HCT116 (cell line): ENCODE results near the gene UMAD1. TPM values are rescaled to one million over a fixed set of nuclear protein-coding genes. Genes with fewer than 3 reads are reported as not detected.

Source experiments
- ATAC-seq: fragments of 200-7000 bp; cut with Tn5 transposase; 2 replicates; pipeline ENCODE4 v1.9.1; 2020; ENCODE audit warnings: mild to moderate bottlenecking, moderate library complexity
- BruUV-seq: library from RNA; stranded (reverse); fragments of 400-500 nt; replicated peaks from 2 replicates; lab custom pipeline; 2021; lab: Mats Ljungman, UMichigan
- CTCF ChIA-PET: fragments of 300-600 bp; sonication (Branson Sonifier 250); formaldehyde crosslinking; loops from one replicate; lab custom pipeline; 2021; ENCODE audit warnings: antibody characterized with exemption; lab: Charles Lee
- POLR2A ChIA-PET: fragments of 300-600, 350-600 bp; sonication (Branson Sonifier 250); formaldehyde crosslinking; loops from one replicate; lab custom pipeline; 2021; ENCODE audit warnings: antibody characterized with exemption; lab: Charles Lee
- RAD21 ChIA-PET, 2 experiments: fragments of 300-600 bp; sonication (Branson Sonifier 250); formaldehyde crosslinking; loops; one replicate each; lab custom pipeline; 2023; ENCODE audit warnings: low total read pairs in 2 of 2; ENCODE audit not compliant: uncharacterized antibody in 2 of 2, unreplicated experiment in 2 of 2, low non-redundant PET in 1 of 2; lab: Charles Lee
- DNase-seq: peaks from one replicate; pipeline ENCODE4 v3.0.0-alpha.2; 2010; ENCODE audit warnings: low read depth, low spot score
- H2AFZ ChIP-seq: fragments of 200-600 bp; shearing (Covaris generic), sonication (generic); 2 replicates; pipeline ENCODE4 v1.6.1; 2017; ENCODE audit warnings: low read depth, mixed run types, mixed read lengths, antibody characterized with exemption, low read length; ENCODE audit not compliant: poor library complexity, severe bottlenecking
- H3K27ac ChIP-seq: 2 replicates; pipeline ENCODE4 v1.5.1; 2012; ENCODE audit warnings: low read depth, low read length
- H3K27me3 ChIP-seq: fragments of 200-600 bp; sonication (generic); 2 replicates; pipeline ENCODE4 v1.6.1; 2016; ENCODE audit warnings: mixed run types, low read length, mixed read lengths; ENCODE audit not compliant: insufficient read depth
- H3K36me3 ChIP-seq, 2 experiments: fragments of 200-500 bp in 1 of 2; fragments of 200-600 bp in 1 of 2; sonication (Bioruptor generic) in 1 of 2; sonication (generic) in 1 of 2; 2 replicates each; pipeline versions ENCODE4 v1.5.1 to v1.6.1; 2014 to 2016; ENCODE audit warnings: low read length in 2 of 2, inconsistent platforms in 1 of 2, mixed read lengths in 1 of 2, mixed run types in 1 of 2; ENCODE audit not compliant: insufficient read depth in 2 of 2, control insufficient read depth in 1 of 2
- H3K4me1 ChIP-seq, 2 experiments: fragments of 200-600 bp in 1 of 2; sonication (generic) in 1 of 2; 2 replicates each; pipeline versions ENCODE4 v1.5.1 to v1.6.1; 2012 to 2017; ENCODE audit warnings: low read length in 2 of 2, inconsistent platforms in 1 of 2, mild to moderate bottlenecking in 1 of 2, mixed read lengths in 1 of 2, mixed run types in 1 of 2, moderate library complexity in 1 of 2; ENCODE audit not compliant: insufficient read depth in 2 of 2, control insufficient read depth in 1 of 2
- H3K4me2 ChIP-seq: fragments of 200-600 bp; sonication (generic); 2 replicates; pipeline ENCODE4 v1.6.1; 2017; ENCODE audit warnings: mixed run types, low read length, mixed read lengths
- H3K4me3 ChIP-seq, 2 experiments: fragments of 200-600 bp in 1 of 2; sonication (generic) in 1 of 2; replicated peaks in 1 of 2; 2 replicates each; pipeline ENCODE4 v1.5.1; 2011 to 2016; ENCODE audit warnings: low read length in 2 of 2, control low read depth in 1 of 2, low read depth in 1 of 2, mild to moderate bottlenecking in 1 of 2, mixed read lengths in 1 of 2, mixed run types in 1 of 2
- H3K79me2 ChIP-seq: fragments of 200-600 bp; sonication (generic); 2 replicates; pipeline ENCODE4 v1.6.1; 2017; ENCODE audit warnings: mild to moderate bottlenecking, mixed run types, low read length, moderate library complexity, mixed read lengths; ENCODE audit not compliant: insufficient read depth
- H3K9ac ChIP-seq: fragments of 200-600 bp; sonication (generic); 2 replicates; pipeline ENCODE4 v1.6.1; 2016; ENCODE audit warnings: low read length, mixed read lengths
- H3K9me2 ChIP-seq: fragments of 200-600 bp; sonication (generic), shearing (Covaris generic); 2 replicates; pipeline ENCODE4 v1.6.1; 2017; ENCODE audit warnings: mixed run types, mild to moderate bottlenecking, moderate library complexity; ENCODE audit not compliant: insufficient read depth
- H3K9me3 ChIP-seq, 2 experiments: fragments of 200-500 bp in 1 of 2; fragments of 200-600 bp in 1 of 2; sonication (Bioruptor generic) in 1 of 2; sonication (generic) in 1 of 2; 2 replicates each; pipeline ENCODE4 v1.6.1; 2014 to 2017; ENCODE audit warnings: low read length in 2 of 2, mixed read lengths in 2 of 2, inconsistent platforms in 1 of 2, low read depth in 1 of 2, mild to moderate bottlenecking in 1 of 2, mixed run types in 1 of 2, moderate library complexity in 1 of 2; ENCODE audit not compliant: control insufficient read depth in 1 of 2, insufficient read depth in 1 of 2
- H4K20me1 ChIP-seq: fragments of 200-600 bp; sonication (generic), shearing (Covaris generic); 2 replicates; pipeline ENCODE4 v1.6.1; 2017; ENCODE audit warnings: mixed run types, mild to moderate bottlenecking, moderate library complexity; ENCODE audit not compliant: insufficient read depth
- CBX3 ChIP-seq: IDR thresholded peaks from 2 replicates; pipeline ENCODE4 v1.6.1; 2012; ENCODE audit warnings: low read depth
- CEBPB ChIP-seq: IDR thresholded peaks from 2 replicates; pipeline ENCODE4 v1.6.1; 2012; ENCODE audit warnings: low read depth
- EGR1 ChIP-seq: IDR thresholded peaks from 2 replicates; pipeline ENCODE4 v1.6.1; 2012; ENCODE audit warnings: low read depth
- ELF1 ChIP-seq: IDR thresholded peaks from 2 replicates; pipeline ENCODE4 v1.6.1; 2012; ENCODE audit warnings: low read depth, borderline replicate concordance
- EZH2 ChIP-seq: fragments of 200-600 bp; sonication (generic); IDR thresholded peaks from 2 replicates; pipeline ENCODE4 v1.6.1; 2017; ENCODE audit warnings: antibody characterized with exemption, mixed run types
- EZH2phosphoT487 ChIP-seq: fragments of 200-600 bp; IDR thresholded peaks from 2 replicates; pipeline ENCODE4 v1.6.1; 2018; ENCODE audit warnings: antibody characterized with exemption, borderline replicate concordance
- FOSL1 ChIP-seq: IDR thresholded peaks from 2 replicates; pipeline ENCODE4 v1.6.1; 2012; ENCODE audit warnings: low read depth
- JUND ChIP-seq: IDR thresholded peaks from 2 replicates; pipeline ENCODE4 v1.6.1; 2012
- POLR2A ChIP-seq: IDR thresholded peaks from 2 replicates; pipeline ENCODE4 v1.7.0; 2011; ENCODE audit warnings: borderline replicate concordance; ENCODE audit not compliant: insufficient read depth, insufficient read length; ENCODE audit errors: extremely low read depth
- SIN3A ChIP-seq: IDR thresholded peaks from 2 replicates; pipeline ENCODE4 v1.6.1; 2012; ENCODE audit warnings: low read depth
- SP1 ChIP-seq: IDR thresholded peaks from 2 replicates; pipeline ENCODE4 v1.6.1; 2012; ENCODE audit warnings: low read depth
- SRF ChIP-seq: IDR thresholded peaks from 2 replicates; pipeline ENCODE4 v1.6.1; 2012; ENCODE audit warnings: low read depth
- TCF7L2 ChIP-seq: IDR thresholded peaks from 2 replicates; pipeline ENCODE4 v1.7.0; 2011; ENCODE audit warnings: borderline replicate concordance, inconsistent platforms; ENCODE audit not compliant: insufficient read depth, insufficient read length; ENCODE audit errors: extremely low read depth
- ZFX ChIP-seq: fragments of 450-650 bp; IDR thresholded peaks from 2 replicates; pipeline ENCODE4 v1.6.1; 2017
- ZNF274 ChIP-seq: fragments of 200-500 bp; sonication (Bioruptor generic); IDR thresholded peaks from 2 replicates; pipeline ENCODE4 v1.6.1; 2014; ENCODE audit warnings: mild to moderate bottlenecking, low read depth, low read length, inconsistent platforms
- intact Hi-C: fragments of 100-400 bp; cut with micrococcal nuclease; formaldehyde crosslinking; loops from 2 replicates; pipeline ENCODE4 v1.10.0; 2022
- total RNA-seq: library from RNA; stranded (reverse); gene quantifications from one replicate; pipeline ENCODE4 v1.2.1, GENCODE V29; 2021; ENCODE audit not compliant: unreplicated experiment
- TF ChIP-seq, protein P1 (sequence below): IDR thresholded peaks from 2 replicates; pipeline ENCODE4 v1.6.1; 2012
- TF ChIP-seq, protein P2 (sequence below), 3 experiments: fragments of 200-600 bp in 1 of 3; sonication (generic) in 1 of 3; IDR thresholded peaks in 2 of 3; conservative IDR thresholded peaks in 1 of 3; 2 replicates each; pipeline ENCODE4 v1.5.1; 2012 to 2017; ENCODE audit warnings: low read depth in 2 of 3, low read length in 2 of 3, antibody characterized with exemption in 1 of 3, borderline replicate concordance in 1 of 3, control low read depth in 1 of 3, mild to moderate bottlenecking in 1 of 3, mixed read lengths in 1 of 3, mixed run types in 1 of 3, moderate library complexity in 1 of 3; ENCODE audit not compliant: insufficient read depth in 1 of 3
- TF ChIP-seq, protein P3 (sequence below): IDR thresholded peaks from 2 replicates; pipeline ENCODE4 v1.6.1; 2012
- TF ChIP-seq, protein P4 (sequence below): IDR thresholded peaks from 2 replicates; pipeline ENCODE4 v1.6.1; 2012; ENCODE audit warnings: low read depth
- TF ChIP-seq, protein P5 (sequence below): IDR thresholded peaks from 2 replicates; pipeline ENCODE4 v1.6.1; 2011; ENCODE audit warnings: mild to moderate bottlenecking, low read length, moderate library complexity; ENCODE audit not compliant: insufficient replicate concordance; ENCODE audit errors: extremely low read depth

The UMAD1 gene
- total RNA-seq, 1 experiment from 2014 or later: 12.7 TPM

DNA sequence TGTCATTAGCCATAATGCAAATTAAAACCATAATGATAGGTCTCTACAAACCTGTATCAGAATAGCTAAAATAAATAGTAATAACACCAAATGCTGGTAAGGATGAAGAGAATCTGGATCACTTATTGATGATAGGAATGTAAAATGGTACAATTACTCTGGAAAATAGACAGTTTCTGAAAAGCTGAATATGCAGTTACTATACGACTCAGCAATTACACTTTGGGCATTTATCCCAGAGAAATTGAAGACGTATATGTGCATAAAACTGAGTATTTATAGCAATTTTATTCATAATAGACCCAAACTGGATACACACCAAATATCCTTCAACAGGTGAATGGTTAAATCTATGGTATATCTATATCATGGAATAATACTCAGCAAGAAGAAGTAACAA, 69.9 kb downstream of the UMAD1 start (continued):
- TF ChIP-seq, protein P1, sequence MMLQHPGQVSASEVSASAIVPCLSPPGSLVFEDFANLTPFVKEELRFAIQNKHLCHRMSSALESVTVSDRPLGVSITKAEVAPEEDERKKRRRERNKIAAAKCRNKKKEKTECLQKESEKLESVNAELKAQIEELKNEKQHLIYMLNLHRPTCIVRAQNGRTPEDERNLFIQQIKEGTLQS: no peak
- no peak for TF ChIP-seq SIN3A

DNA sequence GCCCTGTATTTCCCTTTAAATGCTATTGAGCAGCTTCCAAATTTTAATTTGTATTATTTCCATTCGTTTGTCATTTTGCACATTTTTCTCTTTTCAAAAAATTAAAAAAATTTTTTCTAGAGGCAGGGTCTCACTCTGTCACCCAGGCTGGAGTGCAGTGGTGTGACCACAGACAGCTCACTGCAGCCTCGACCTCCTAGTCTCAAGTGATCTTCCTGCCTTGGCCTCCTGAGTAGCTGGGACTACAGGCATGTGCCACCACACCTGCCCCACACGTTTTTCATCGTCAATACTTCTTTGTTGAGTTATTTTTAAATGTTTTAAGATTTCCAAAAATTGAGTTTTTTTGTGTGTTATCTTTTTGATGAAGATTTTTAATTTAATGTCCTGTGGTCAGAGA, 73.2 kb downstream of the UMAD1 start:
- no peak for DNase-seq
- Histone ChIP-seq H2AFZ (no peak overlapping the region), H3K79me2 (no peaks in the 10 kb centered on the region), H3K4me1 (no peaks in the 10 kb centered on the region), H3K4me3 (no peak overlapping the region), H3K9ac (no peak overlapping the region), H4K20me1 (no peaks in the 10 kb centered on the region), H3K9me3 (no peaks in the 10 kb centered on the region), H3K27ac (no peak overlapping the region), H3K36me3 (no peaks in the 10 kb centered on the region), H3K27me3 (no peaks in the 10 kb centered on the region), H3K9me2 (no peaks in the 10 kb centered on the region), H3K4me2 (no peak overlapping the region)
- no peak for ATAC-seq
- CTCF ChIA-PET: interaction anchor here (2.1 kb wide), 1 partner anchor 33 kb away, joined by 5 read pairs; no protein-coding TSS in a partner anchor
- intact Hi-C loops: no loop called here
- RAD21 ChIA-PET: no interaction called here
- no TSS peak for BruUV-seq
- POLR2A ChIA-PET: no interaction called here
- TF ChIP-seq CEBPB (no peak), EZH2phosphoT487 (no peak), ZNF274 (no peak), ZFX (no peak), CBX3 (no peak), ELF1 (no peak), FOSL1 (no peak), EGR1 (no peak), POLR2A (no peak), SP1 (no peak), JUND (no peak), EZH2 (no peak), SRF (no peak), TCF7L2 (no peak)
- TF ChIP-seq, protein P2, sequence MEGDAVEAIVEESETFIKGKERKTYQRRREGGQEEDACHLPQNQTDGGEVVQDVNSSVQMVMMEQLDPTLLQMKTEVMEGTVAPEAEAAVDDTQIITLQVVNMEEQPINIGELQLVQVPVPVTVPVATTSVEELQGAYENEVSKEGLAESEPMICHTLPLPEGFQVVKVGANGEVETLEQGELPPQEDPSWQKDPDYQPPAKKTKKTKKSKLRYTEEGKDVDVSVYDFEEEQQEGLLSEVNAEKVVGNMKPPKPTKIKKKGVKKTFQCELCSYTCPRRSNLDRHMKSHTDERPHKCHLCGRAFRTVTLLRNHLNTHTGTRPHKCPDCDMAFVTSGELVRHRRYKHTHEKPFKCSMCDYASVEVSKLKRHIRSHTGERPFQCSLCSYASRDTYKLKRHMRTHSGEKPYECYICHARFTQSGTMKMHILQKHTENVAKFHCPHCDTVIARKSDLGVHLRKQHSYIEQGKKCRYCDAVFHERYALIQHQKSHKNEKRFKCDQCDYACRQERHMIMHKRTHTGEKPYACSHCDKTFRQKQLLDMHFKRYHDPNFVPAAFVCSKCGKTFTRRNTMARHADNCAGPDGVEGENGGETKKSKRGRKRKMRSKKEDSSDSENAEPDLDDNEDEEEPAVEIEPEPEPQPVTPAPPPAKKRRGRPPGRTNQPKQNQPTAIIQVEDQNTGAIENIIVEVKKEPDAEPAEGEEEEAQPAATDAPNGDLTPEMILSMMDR (IDR thresholded peaks at IDR 0.05 in 2 of 3, conservative IDR thresholded peaks at IDR 0.05 in 1 of 3; ENCODE audit: borderline replicate concordance in 1 of 3, insufficient read depth in 1 of 3, low read depth in 2 of 3, low read length in 2 of 3): no peak
- TF ChIP-seq, protein P1: no peak
- TF ChIP-seq, protein P3, sequence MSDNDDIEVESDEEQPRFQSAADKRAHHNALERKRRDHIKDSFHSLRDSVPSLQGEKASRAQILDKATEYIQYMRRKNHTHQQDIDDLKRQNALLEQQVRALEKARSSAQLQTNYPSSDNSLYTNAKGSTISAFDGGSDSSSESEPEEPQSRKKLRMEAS: no peak
- TF ChIP-seq, protein P4, sequence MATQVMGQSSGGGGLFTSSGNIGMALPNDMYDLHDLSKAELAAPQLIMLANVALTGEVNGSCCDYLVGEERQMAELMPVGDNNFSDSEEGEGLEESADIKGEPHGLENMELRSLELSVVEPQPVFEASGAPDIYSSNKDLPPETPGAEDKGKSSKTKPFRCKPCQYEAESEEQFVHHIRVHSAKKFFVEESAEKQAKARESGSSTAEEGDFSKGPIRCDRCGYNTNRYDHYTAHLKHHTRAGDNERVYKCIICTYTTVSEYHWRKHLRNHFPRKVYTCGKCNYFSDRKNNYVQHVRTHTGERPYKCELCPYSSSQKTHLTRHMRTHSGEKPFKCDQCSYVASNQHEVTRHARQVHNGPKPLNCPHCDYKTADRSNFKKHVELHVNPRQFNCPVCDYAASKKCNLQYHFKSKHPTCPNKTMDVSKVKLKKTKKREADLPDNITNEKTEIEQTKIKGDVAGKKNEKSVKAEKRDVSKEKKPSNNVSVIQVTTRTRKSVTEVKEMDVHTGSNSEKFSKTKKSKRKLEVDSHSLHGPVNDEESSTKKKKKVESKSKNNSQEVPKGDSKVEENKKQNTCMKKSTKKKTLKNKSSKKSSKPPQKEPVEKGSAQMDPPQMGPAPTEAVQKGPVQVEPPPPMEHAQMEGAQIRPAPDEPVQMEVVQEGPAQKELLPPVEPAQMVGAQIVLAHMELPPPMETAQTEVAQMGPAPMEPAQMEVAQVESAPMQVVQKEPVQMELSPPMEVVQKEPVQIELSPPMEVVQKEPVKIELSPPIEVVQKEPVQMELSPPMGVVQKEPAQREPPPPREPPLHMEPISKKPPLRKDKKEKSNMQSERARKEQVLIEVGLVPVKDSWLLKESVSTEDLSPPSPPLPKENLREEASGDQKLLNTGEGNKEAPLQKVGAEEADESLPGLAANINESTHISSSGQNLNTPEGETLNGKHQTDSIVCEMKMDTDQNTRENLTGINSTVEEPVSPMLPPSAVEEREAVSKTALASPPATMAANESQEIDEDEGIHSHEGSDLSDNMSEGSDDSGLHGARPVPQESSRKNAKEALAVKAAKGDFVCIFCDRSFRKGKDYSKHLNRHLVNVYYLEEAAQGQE: no peak
- TF ChIP-seq, protein P5, sequence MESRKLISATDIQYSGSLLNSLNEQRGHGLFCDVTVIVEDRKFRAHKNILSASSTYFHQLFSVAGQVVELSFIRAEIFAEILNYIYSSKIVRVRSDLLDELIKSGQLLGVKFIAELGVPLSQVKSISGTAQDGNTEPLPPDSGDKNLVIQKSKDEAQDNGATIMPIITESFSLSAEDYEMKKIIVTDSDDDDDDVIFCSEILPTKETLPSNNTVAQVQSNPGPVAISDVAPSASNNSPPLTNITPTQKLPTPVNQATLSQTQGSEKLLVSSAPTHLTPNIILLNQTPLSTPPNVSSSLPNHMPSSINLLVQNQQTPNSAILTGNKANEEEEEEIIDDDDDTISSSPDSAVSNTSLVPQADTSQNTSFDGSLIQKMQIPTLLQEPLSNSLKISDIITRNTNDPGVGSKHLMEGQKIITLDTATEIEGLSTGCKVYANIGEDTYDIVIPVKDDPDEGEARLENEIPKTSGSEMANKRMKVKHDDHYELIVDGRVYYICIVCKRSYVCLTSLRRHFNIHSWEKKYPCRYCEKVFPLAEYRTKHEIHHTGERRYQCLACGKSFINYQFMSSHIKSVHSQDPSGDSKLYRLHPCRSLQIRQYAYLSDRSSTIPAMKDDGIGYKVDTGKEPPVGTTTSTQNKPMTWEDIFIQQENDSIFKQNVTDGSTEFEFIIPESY: no peak
